Ascending aorta (tissue), 2 donors: ENCODE measurements around the gene LGR4. TPM values are rescaled to one million over a fixed set of nuclear protein-coding genes. Genes with fewer than 3 reads are reported as not detected.

Experiments used
- DNase-seq, 2 donors: peaks; one replicate each; pipeline ENCODE4 v3.0.0-alpha.2; 2019; ENCODE audit warnings: low spot score in 2 of 2
- H3K27ac ChIP-seq, 2 donors: fragments of 200-600 bp; sonication (generic); one replicate each; pipeline ENCODE4 v1.5.1; 2016 to 2017; ENCODE audit warnings: mild to moderate bottlenecking in 1 of 2
- H3K27me3 ChIP-seq: fragments of 200-600 bp; sonication (generic); one replicate; pipeline ENCODE4 v1.5.1; 2017
- H3K36me3 ChIP-seq, 2 donors: fragments of 200-600 bp; sonication (generic); one replicate each; pipeline ENCODE4 v1.5.1; 2016
- H3K4me1 ChIP-seq, 2 donors: fragments of 200-600 bp; sonication (generic); one replicate each; pipeline ENCODE4 v1.5.1; 2016 to 2017; ENCODE audit warnings: mild to moderate bottlenecking in 1 of 2
- H3K4me3 ChIP-seq, 2 donors: fragments of 200-600 bp; sonication (generic); one replicate each; pipeline ENCODE4 v1.5.1; 2016 to 2017; ENCODE audit warnings: mild to moderate bottlenecking in 1 of 2
- H3K9me3 ChIP-seq, 2 donors: fragments of 200-600 bp; sonication (generic); one replicate each; pipeline ENCODE4 v1.5.1; 2016
- CTCF ChIP-seq, 3 experiments: fragments of 200-600 bp in 2 of 3; fragments of 450-650 bp in 1 of 3; sonication (generic) in 2 of 3; IDR thresholded peaks; one replicate each; pipeline ENCODE4 v1.5.1; 2016 to 2019; ENCODE audit warnings: antibody characterized with exemption in 3 of 3, mild to moderate bottlenecking in 1 of 3, moderate library complexity in 1 of 3
- intact Hi-C: fragments of 100-400 bp; cut with DNase I; formaldehyde crosslinking; loops from one replicate; pipeline ENCODE4 v1.15.1; 2023
- total RNA-seq: library from RNA; depleted of rRNA; stranded (reverse); fragments of >200 nt; gene quantifications from one replicate; pipeline ENCODE4 v1.1.0, GENCODE V29; 2016

LGR4 gene
- total RNA-seq, 1 donor from 2014 or later, result 46.8 TPM

DNA sequence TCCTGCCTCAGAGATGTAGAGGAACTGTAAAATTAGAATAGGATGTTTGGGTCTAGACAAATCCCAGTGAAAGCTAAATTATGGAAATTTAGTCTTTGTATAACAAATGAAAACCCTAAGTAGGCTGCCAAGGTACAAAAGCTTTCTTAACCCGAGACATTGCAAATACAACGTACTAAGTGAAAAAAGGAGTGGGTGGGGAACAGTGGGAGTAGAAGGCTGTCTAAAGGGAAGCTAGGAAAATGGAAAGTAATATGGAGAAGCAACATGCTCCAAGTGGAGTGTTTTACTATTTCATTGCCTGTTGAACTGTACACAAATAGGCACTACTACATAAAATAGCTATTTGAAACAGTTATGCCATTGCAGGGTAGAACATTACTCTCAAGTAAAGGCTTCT is 40.8 kb upstream of the LGR4 start:
- H3K27ac ChIP-seq, result peak overlapping the region; percentile 50 to 68
- no peak for DNase-seq
- no peak overlapping the region for H3K4me3 ChIP-seq
- peaks cover 0 to 7% of the 10 kb centered on the region in 2 donors for H3K9me3 ChIP-seq
- intact Hi-C loops, result no loop called here
- no peaks in the 10 kb centered on the region for H3K36me3 ChIP-seq
- no peak for TF ChIP-seq CTCF (IDR thresholded peaks at IDR 0.05)
- no peaks in the 10 kb centered on the region for H3K27me3 ChIP-seq
- H3K4me1 ChIP-seq, result peaks cover 0 to 6% of the 10 kb centered on the region in 2 donors

GRCh38 chr11:27512238-27512637 is 39.6 kb upstream of the LGR4 start:
- TF ChIP-seq CTCF (IDR thresholded peaks at IDR 0.05), result no peak

GRCh38 chr11:27509908-27510307 is 37.3 kb upstream of the LGR4 start:
- Histone ChIP-seq H3K27ac (no peak overlapping the region), H3K9me3 (no peaks in the 10 kb centered on the region), H3K4me1 (peaks cover 8 to 16% of the 10 kb centered on the region in 2 donors), H3K36me3 (no peaks in the 10 kb centered on the region), H3K4me3 (no peak overlapping the region), H3K27me3 (no peaks in the 10 kb centered on the region)
- no peak for DNase-seq
- intact Hi-C loops, result no loop called here
- TF ChIP-seq CTCF (IDR thresholded peaks at IDR 0.05), result no peak

More at GRCh38 chr11:27512238-27512637, 39.6 kb upstream of the LGR4 start:
- Histone ChIP-seq H3K9me3 (peaks cover 0 to 7% of the 10 kb centered on the region in 2 donors), H3K27me3 (no peaks in the 10 kb centered on the region), H3K36me3 (no peaks in the 10 kb centered on the region), H3K27ac (no peak overlapping the region), H3K4me3 (no peak overlapping the region), H3K4me1 (peaks cover 4 to 6% of the 10 kb centered on the region in 2 donors)
- intact Hi-C loops, result no loop called here
- no peak for DNase-seq

DNA sequence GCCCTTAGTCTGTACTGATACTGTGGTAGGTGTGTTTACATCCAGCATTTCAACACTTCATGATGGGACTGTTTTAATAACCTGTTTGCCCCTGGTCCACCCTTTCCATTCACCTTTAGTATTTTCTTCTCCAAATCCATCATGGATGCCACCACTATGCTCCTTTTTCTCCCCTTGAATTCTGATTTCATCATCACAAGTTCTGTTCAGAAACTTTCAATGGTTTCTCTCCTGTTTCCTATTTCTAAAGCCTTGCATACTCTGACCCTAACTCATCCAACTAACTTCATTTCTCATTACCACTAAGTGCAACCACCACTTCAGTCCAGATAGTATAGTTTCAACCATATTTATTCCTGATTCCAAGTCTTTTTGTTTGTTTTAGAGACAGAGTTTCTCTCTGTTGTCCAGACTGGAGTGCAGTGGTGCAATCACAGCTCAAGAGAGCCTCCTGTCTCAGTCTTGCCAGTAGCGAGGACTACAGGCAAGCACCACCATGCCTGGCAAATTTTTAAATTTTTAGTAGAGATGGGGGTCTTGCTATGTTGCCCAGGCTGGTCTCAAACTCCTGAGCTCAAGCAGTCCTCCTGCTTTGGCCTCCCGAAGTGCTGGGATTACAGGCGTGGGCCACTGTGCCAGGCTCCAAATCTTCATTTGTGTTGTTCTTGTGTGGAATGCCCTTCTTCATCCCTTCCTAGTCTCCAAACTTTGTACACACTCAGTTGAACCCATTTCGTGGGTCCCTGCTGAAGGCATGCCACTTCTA is 35.1 kb upstream of the LGR4 start:
- DNase-seq, result no peak
- H3K4me1 ChIP-seq, result peaks cover 8 to 10% of the 10 kb centered on the region in 2 donors
- H3K9me3 ChIP-seq, result no peaks in the 10 kb centered on the region
- H3K27me3 ChIP-seq, result no peaks in the 10 kb centered on the region
- no peak overlapping the region for H3K27ac ChIP-seq
- intact Hi-C loops, result loop anchor here (2.0 kb wide), 1 partner anchor 35 kb away; the partner anchor contains the start of gene LGR4
- no peak for TF ChIP-seq CTCF (IDR thresholded peaks at IDR 0.05)
- peak overlapping the region; percentile 87 for H3K4me3 ChIP-seq
- no peaks in the 10 kb centered on the region for H3K36me3 ChIP-seq

- H3K4me1 ChIP-seq, result peaks cover 8 to 10% of the 10 kb centered on the region in 2 donors
- peak in 1 of 3 experiments; percentile 6 for TF ChIP-seq CTCF (IDR thresholded peaks at IDR 0.05)
- intact Hi-C loops, result loop anchor here (1.0 to 2.0 kb wide), 2 partner anchors 34 to 602 kb away; partner anchors contain the start of genes KIF18A, LGR4 and METTL15
Observed at GRCh38 chr11:27506200-27507182, 33.9 kb upstream of the LGR4 start, which contains the start of gene LIN7C. Gene LIN7C, minus strand, starts transcription at chr11:27506769. Its CDS starts 17 bp downstream, at chr11:27506752.

More at GRCh38 chr11:27506200-27507182, 33.9 kb upstream of the LGR4 start, which contains the start of gene LIN7C:
- peak; percentile 91 to 98 for DNase-seq
- Histone ChIP-seq H3K9me3 (no peaks in the 10 kb centered on the region), H3K36me3 (no peaks in the 10 kb centered on the region), H3K4me3 (peak within 1 kb of the TSS; percentile 87), H3K27ac (peak within 1 kb of the TSS; percentile 94), H3K27me3 (no peaks in the 10 kb centered on the region)
